ENCODE data around the gene IRAK2.
"Not testable (repeated sequence)": the region's sequence is repeated elsewhere in the genome, so short reads cannot be mapped to it uniquely, and the experiment has no call there.

The IRAK2 gene

DNA sequence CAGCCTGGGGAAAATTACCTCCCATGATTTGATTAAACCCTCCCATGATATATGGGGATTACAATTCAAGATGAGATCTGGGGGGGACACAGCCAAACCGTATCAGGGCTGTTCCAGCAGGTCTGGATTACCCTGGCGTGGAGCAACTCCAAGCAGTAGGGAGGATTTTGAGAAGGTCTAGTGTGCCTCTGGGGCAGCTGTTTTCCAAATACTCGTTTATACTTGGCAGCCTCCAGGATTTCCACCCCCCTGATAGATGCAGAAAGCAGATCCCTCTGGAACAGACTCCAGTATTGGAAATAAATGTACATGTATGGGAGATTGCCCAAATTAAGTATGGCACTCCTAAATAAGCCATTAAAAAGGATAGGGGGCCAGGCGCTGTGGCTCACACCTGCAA lies 7.7 kb upstream of the IRAK2 start:
- ATAC-seq, result no peak
- peak; percentile 40; the same call in 1 of the 2 replicates for TF ChIP-seq TCF4 (CRISPR knock-in tag; IDR thresholded peaks at IDR 0.05; ENCODE audit: borderline replicate concordance)
- TF ChIP-seq, protein P1, sequence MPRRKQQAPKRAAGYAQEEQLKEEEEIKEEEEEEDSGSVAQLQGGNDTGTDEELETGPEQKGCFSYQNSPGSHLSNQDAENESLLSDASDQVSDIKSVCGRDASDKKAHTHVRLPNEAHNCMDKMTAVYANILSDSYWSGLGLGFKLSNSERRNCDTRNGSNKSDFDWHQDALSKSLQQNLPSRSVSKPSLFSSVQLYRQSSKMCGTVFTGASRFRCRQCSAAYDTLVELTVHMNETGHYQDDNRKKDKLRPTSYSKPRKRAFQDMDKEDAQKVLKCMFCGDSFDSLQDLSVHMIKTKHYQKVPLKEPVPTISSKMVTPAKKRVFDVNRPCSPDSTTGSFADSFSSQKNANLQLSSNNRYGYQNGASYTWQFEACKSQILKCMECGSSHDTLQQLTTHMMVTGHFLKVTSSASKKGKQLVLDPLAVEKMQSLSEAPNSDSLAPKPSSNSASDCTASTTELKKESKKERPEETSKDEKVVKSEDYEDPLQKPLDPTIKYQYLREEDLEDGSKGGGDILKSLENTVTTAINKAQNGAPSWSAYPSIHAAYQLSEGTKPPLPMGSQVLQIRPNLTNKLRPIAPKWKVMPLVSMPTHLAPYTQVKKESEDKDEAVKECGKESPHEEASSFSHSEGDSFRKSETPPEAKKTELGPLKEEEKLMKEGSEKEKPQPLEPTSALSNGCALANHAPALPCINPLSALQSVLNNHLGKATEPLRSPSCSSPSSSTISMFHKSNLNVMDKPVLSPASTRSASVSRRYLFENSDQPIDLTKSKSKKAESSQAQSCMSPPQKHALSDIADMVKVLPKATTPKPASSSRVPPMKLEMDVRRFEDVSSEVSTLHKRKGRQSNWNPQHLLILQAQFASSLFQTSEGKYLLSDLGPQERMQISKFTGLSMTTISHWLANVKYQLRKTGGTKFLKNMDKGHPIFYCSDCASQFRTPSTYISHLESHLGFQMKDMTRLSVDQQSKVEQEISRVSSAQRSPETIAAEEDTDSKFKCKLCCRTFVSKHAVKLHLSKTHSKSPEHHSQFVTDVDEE (CRISPR knock-in tag; IDR thresholded peaks at IDR 0.05), result no peak; the same call in 1 of the 2 replicates

DNA sequence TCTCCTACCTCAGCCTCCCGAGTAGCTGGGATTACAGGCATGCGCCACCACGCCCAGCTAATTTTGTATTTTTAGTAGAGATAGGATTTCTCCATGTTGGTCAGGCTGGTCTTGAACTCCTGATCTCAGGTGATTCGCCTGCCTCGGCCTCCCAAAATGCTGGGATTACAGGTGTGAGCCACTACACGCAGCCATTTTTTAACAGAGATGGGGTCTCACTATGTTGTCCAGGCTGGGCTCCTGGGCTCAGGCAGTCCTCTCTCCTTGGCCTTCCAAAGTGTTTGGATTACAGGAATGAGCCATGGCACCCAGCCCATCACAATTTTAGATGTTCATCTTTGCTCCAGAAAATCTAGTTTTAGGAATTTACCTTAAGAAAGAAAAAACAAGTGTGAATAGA lies 6.2 kb upstream of the IRAK2 start:
- not testable (repeated sequence) for ATAC-seq

DNA sequence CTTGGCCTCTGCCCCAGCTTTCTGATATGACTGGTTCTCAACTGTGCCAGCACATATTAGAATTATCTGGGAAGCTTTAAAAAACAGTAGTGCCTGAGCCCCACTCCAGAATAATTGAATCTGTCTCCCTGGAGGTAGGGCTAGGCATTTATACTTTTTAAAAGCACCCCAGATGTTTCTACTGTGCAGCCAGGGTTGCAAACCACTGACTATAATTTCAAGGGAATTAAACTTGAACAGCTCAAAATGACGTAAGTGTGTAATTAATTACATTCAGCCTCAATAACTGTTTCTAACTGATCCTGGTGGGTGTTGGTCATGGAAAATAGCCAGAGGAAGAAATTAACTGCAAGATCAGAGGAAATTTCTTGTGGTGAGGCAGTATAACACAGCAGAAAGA lies 4.4 kb upstream of the IRAK2 start:
- no peak for TF ChIP-seq ZC3H10 (CRISPR knock-in tag; IDR thresholded peaks at IDR 0.05)
- TF ChIP-seq ARNTL (CRISPR knock-in tag; IDR thresholded peaks at IDR 0.05; ENCODE audit: borderline replicate concordance, low read depth), result no peak
- no peak for TF ChIP-seq ZNF8 (CRISPR knock-in tag; IDR thresholded peaks at IDR 0.05)
- TF ChIP-seq, protein P2, sequence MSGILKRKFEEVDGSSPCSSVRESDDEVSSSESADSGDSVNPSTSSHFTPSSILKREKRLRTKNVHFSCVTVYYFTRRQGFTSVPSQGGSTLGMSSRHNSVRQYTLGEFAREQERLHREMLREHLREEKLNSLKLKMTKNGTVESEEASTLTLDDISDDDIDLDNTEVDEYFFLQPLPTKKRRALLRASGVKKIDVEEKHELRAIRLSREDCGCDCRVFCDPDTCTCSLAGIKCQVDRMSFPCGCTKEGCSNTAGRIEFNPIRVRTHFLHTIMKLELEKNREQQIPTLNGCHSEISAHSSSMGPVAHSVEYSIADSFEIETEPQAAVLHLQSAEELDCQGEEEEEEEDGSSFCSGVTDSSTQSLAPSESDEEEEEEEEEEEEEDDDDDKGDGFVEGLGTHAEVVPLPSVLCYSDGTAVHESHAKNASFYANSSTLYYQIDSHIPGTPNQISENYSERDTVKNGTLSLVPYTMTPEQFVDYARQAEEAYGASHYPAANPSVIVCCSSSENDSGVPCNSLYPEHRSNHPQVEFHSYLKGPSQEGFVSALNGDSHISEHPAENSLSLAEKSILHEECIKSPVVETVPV (CRISPR knock-in tag; IDR thresholded peaks at IDR 0.05), result no peak
- ATAC-seq, result peak; percentile 45

DNA sequence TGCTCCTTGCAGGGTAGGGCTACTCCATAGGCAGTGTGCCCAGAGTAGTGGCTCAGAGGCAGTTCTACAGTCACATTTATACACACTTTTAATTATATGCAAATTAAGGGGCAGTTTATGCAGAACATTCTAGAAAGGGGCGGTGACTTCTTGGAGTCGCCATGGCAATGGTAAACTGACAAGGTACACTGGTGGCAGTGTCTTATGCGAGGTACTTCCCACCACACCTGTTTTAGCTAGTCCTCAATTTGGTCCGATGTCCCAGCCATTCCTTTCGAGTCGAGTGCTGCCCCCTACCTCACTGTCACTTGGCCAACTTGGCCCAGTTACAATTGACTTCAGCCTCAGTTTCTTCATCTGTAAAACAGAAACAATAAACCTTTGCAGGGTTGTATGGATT lies 3.8 kb upstream of the IRAK2 start:
- no peak for TF ChIP-seq ISL1 (CRISPR knock-in tag; IDR thresholded peaks at IDR 0.05)
- TF ChIP-seq TOX (CRISPR knock-in tag; IDR thresholded peaks at IDR 0.05; ENCODE audit: borderline replicate concordance), result no peak
- TF ChIP-seq OSR1 (CRISPR knock-in tag; IDR thresholded peaks at IDR 0.05), result no peak
- TF ChIP-seq GLIS3 (CRISPR knock-in tag; IDR thresholded peaks at IDR 0.05), result no peak

DNA sequence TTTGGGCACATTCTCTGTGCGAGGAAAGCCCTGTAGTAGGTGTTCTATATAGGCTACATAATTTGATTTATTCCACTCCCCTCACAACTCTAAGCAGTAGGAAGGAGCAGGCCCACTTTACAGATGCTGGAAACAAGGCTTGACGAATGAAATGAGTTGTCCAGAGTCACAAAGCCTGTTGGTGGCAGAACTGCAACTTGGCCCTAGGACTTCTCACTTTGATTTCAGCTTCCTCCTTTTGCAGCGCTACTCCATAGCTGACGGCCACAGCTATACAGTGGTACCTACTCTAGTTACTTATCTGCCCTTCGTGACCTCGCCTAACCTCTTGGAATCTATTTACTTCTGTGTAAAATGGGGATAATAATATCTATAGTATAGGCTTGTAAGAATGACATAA lies 2.5 kb upstream of the IRAK2 start:
- TF ChIP-seq ZC3H10 (CRISPR knock-in tag; IDR thresholded peaks at IDR 0.05), result no peak
- no peak for TF ChIP-seq SNAI2 (CRISPR knock-in tag; IDR thresholded peaks at IDR 0.05)
- no peak for TF ChIP-seq ZFP30 (CRISPR knock-in tag; IDR thresholded peaks at IDR 0.05)
- no peak for ATAC-seq

More for the DNA sequence above, 3.8 kb upstream of the IRAK2 start:
- ATAC-seq, result peak; percentile 10

DNA sequence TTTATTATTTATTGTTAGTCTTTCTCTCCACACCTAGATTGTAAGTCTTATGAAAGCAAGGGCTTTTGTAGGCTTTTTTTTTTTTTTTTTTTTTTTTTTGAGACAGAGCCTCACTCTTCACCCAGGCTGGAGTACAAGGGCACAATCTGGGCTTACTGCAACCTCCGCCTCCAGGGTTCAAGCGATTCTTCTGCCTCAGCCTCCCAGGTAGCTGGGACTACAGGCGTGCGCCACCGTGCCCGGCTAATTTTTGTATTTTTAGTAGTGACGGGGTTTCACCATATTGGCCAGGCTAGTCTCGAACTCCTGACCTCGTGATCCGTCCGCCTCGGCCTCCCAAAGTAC lies 546 bp upstream of the IRAK2 start:
- ATAC-seq, result not testable (repeated sequence)

DNA sequence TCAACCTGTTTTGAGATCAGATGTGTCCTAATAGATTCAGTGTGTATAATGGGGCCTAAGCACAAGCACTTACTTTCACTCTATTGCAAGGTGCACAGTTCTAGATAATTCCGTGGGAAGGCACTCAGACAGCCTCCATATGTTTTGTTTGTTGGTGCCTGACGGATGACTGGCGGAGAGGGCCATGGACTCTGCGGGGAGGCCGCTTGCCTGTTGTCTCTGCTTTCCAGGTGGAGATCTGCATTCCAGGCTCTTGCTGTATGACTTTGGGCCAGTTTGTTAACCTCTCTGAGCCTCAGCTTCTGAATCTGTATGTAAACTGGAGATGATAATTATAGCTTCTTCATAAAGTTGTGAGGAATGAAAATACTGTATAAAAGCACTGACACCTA lies 1.5 kb downstream of the IRAK2 start:
- no peak for ATAC-seq
- TF ChIP-seq ZNF565 (CRISPR knock-in tag; conservative IDR thresholded peaks at IDR 0.05; ENCODE audit: low read depth) (no peak), PPARA (CRISPR knock-in tag; IDR thresholded peaks at IDR 0.05; ENCODE audit: borderline replicate concordance) (no peak), BACH2 (CRISPR knock-in tag; IDR thresholded peaks at IDR 0.05; ENCODE audit: borderline replicate concordance) (no peak), ARNTL (CRISPR knock-in tag; IDR thresholded peaks at IDR 0.05; ENCODE audit: borderline replicate concordance, low read depth) (no peak), TCF4 (CRISPR knock-in tag; IDR thresholded peaks at IDR 0.05; ENCODE audit: borderline replicate concordance) (no peak), ZFP30 (CRISPR knock-in tag; IDR thresholded peaks at IDR 0.05) (no peak), SNAI2 (CRISPR knock-in tag; IDR thresholded peaks at IDR 0.05) (no peak), ESRRG (CRISPR knock-in tag; IDR thresholded peaks at IDR 0.05) (no peak), TOX (CRISPR knock-in tag; IDR thresholded peaks at IDR 0.05; ENCODE audit: borderline replicate concordance) (no peak), GLIS3 (CRISPR knock-in tag; IDR thresholded peaks at IDR 0.05) (no peak), RARB (CRISPR knock-in tag; IDR thresholded peaks at IDR 0.05) (no peak), ZNF70 (CRISPR knock-in tag; IDR thresholded peaks at IDR 0.05) (no peak), ZFP3 (CRISPR knock-in tag; IDR thresholded peaks at IDR 0.05) (no peak), ZNF8 (CRISPR knock-in tag; IDR thresholded peaks at IDR 0.05) (no peak)
- TF ChIP-seq, protein P3, sequence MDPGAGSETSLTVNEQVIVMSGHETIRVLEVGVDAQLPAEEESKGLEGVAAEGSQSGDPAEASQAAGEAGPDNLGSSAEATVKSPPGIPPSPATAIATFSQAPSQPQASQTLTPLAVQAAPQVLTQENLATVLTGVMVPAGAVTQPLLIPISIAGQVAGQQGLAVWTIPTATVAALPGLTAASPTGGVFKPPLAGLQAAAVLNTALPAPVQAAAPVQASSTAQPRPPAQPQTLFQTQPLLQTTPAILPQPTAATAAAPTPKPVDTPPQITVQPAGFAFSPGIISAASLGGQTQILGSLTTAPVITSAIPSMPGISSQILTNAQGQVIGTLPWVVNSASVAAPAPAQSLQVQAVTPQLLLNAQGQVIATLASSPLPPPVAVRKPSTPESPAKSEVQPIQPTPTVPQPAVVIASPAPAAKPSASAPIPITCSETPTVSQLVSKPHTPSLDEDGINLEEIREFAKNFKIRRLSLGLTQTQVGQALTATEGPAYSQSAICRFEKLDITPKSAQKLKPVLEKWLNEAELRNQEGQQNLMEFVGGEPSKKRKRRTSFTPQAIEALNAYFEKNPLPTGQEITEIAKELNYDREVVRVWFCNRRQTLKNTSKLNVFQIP (CRISPR knock-in tag; IDR thresholded peaks at IDR 0.05; ENCODE audit: borderline replicate concordance, low read depth), result no peak
- TF ChIP-seq, protein P1 (CRISPR knock-in tag; IDR thresholded peaks at IDR 0.05), result no peak
- TF ChIP-seq, protein P4, sequence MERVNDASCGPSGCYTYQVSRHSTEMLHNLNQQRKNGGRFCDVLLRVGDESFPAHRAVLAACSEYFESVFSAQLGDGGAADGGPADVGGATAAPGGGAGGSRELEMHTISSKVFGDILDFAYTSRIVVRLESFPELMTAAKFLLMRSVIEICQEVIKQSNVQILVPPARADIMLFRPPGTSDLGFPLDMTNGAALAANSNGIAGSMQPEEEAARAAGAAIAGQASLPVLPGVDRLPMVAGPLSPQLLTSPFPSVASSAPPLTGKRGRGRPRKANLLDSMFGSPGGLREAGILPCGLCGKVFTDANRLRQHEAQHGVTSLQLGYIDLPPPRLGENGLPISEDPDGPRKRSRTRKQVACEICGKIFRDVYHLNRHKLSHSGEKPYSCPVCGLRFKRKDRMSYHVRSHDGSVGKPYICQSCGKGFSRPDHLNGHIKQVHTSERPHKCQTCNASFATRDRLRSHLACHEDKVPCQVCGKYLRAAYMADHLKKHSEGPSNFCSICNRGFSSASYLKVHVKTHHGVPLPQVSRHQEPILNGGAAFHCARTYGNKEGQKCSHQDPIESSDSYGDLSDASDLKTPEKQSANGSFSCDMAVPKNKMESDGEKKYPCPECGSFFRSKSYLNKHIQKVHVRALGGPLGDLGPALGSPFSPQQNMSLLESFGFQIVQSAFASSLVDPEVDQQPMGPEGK (CRISPR knock-in tag; IDR thresholded peaks at IDR 0.05; ENCODE audit: borderline replicate concordance), result no peak

Measured in SK-N-SH treated with all-trans-retinoic acid at 6 μM for 48 hours (cell line).